ENCODE data around the gene SCN1A.

DNA sequence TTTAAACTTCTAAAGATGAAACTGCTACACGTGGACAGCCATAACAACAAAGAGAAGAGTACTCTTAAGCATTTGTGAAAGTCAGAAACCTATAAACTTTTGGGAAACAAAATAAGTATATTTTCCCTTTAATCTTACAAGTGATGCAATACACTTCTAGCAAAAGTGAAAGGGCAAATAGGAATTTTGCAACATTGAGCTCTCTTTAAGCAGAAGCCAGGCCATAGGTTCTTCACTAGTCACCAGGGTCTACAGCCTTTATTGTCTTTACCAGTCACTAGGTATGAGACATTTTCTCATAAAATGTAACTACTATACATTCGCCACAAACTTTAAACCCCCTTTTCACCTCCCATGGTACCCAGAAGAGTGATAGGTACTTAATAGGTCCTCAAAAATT is 37.5 kb downstream of the SCN1A start:
- TF ChIP-seq POLR2AphosphoS5 (IDR thresholded peaks at IDR 0.05; ENCODE audit: borderline replicate concordance, low read depth, low read length) = no peak
- no peak for TF ChIP-seq EZH2 (IDR thresholded peaks at IDR 0.05)
